GM13977 (cell line): ENCODE measurements around the gene SYNDIG1L.

Experiments used
- DNase-seq: peaks from one replicate; pipeline ENCODE4 v3.0.0; 2012; ENCODE audit warnings: low spot score
- CTCF ChIP-seq: IDR thresholded peaks from 2 replicates; pipeline ENCODE4 v1.5.1; 2012; ENCODE audit warnings: mild to moderate bottlenecking, control low read depth; ENCODE audit not compliant: insufficient read depth; ENCODE audit errors: extremely low read depth, missing control alignments
- in situ Hi-C: fragments of 300-500 bp; cut with MboI; formaldehyde crosslinking; loops from one replicate; pipeline ENCODE4 v1.12.0; 2022; ENCODE audit warnings: low sequenced_read_pairs, low pct_unique_long_range_greater_than_20kb, mixed read lengths, inconsistent platforms; ENCODE audit not compliant: unreplicated experiment

Gene SYNDIG1L

GRCh38 chr14:74424606-74425005, 1.4 kb downstream of the SYNDIG1L start:
- no peak for TF ChIP-seq CTCF
- in situ Hi-C loops = no loop called here
- DNase-seq = no peak

- no peak for DNase-seq
- no peak for TF ChIP-seq CTCF
- in situ Hi-C loops = no loop called here
These were observed 2.8 kb downstream of the SYNDIG1L start for GRCh38 chr14:74423246-74423645.

GRCh38 chr14:74421981-74422380, 4.0 kb downstream of the SYNDIG1L start:
- TF ChIP-seq CTCF = no peak
- in situ Hi-C loops = no loop called here
- DNase-seq = no peak

- TF ChIP-seq CTCF = no peak
- DNase-seq = no peak
- in situ Hi-C loops = no loop called here
These were observed 6.9 kb downstream of the SYNDIG1L start for GRCh38 chr14:74419086-74419485.

GRCh38 chr14:74418031-74418430, 8.0 kb downstream of the SYNDIG1L start:
- in situ Hi-C loops = no loop called here
- no peak for DNase-seq
- no peak for TF ChIP-seq CTCF

GRCh38 chr14:74417611-74418010, 8.4 kb downstream of the SYNDIG1L start:
- DNase-seq = no peak
- in situ Hi-C loops = no loop called here
- no peak for TF ChIP-seq CTCF

GRCh38 chr14:74417201-74417600, 8.8 kb downstream of the SYNDIG1L start:
- in situ Hi-C loops = no loop called here
- no peak for TF ChIP-seq CTCF

More at GRCh38 chr14:74417201-74417600, 8.8 kb downstream of the SYNDIG1L start:
- no peak for DNase-seq
